ENCODE results near the gene WDR35.

Gene WDR35

GRCh38 chr2:19989667-19990415 is at the start of gene WDR35:
Gene WDR35 (minus strand): TSS chr2:19990105. CDS start chr2:19990015, 90 bp downstream.
- peak; percentile 84 for DNase-seq

GRCh38 chr2:20037660-20038059 is 47.8 kb upstream of the WDR35 start:
- no peak for DNase-seq

GRCh38 chr2:20035955-20036666 is 46.2 kb upstream of the WDR35 start:
- no peak for DNase-seq

GRCh38 chr2:20034821-20035220 is 44.9 kb upstream of the WDR35 start:
- no peak for DNase-seq

- DNase-seq: no peak
Observed at GRCh38 chr2:20034218-20034617, 44.3 kb upstream of the WDR35 start.

GRCh38 chr2:20033322-20033721 is 43.4 kb upstream of the WDR35 start:
- no peak for DNase-seq

GRCh38 chr2:20030224-20030623 is 40.3 kb upstream of the WDR35 start:
- DNase-seq: no peak

GRCh38 chr2:20027705-20028434 is 38.0 kb upstream of the WDR35 start:
- DNase-seq: peak; percentile 16

GRCh38 chr2:20027260-20027677 is 37.4 kb upstream of the WDR35 start:
- DNase-seq: peak; percentile 23

GRCh38 chr2:20025065-20025786 is 35.3 kb upstream of the WDR35 start:
- no peak for DNase-seq

GRCh38 chr2:20023688-20024087 is 33.8 kb upstream of the WDR35 start:
- DNase-seq: no peak

- no peak for DNase-seq
Observed at GRCh38 chr2:20021405-20022009, 31.6 kb upstream of the WDR35 start.

- DNase-seq: no peak
Observed at GRCh38 chr2:20019747-20020146, 29.8 kb upstream of the WDR35 start.

- no peak for DNase-seq
Observed at GRCh38 chr2:20018601-20019152, 28.8 kb upstream of the WDR35 start.

GRCh38 chr2:20016346-20016745 is 26.4 kb upstream of the WDR35 start:
- no peak for DNase-seq

- DNase-seq: peak; percentile 54
Observed at GRCh38 chr2:20015482-20016083, 25.7 kb upstream of the WDR35 start.

GRCh38 chr2:20013126-20013849 is 23.4 kb upstream of the WDR35 start:
- DNase-seq: no peak

GRCh38 chr2:20012282-20013125 is 22.6 kb upstream of the WDR35 start, which contains the start of gene MATN3:
Gene MATN3 (minus strand): TSS chr2:20012668. CDS start chr2:20012631, 37 bp downstream.
- DNase-seq: peak; percentile 39

GRCh38 chr2:20012032-20012281 is 22.1 kb upstream of the WDR35 start:
- no peak for DNase-seq
